MG63 (cell line): Measurements from ENCODE around the gene AKAP8L. TPM values are rescaled to one million over a fixed set of nuclear protein-coding genes. Genes with fewer than 3 reads are reported as not detected.

ENCODE experiments used
- total RNA-seq: library from RNA; depleted of rRNA; stranded (reverse); fragments of >200 nt; shearing (Covaris generic); gene quantifications from 2 replicates; pipeline ENCODE4 v1.2.3, GENCODE V29; 2014; ENCODE audit warnings: low replicate concordance; rRNA removed

The AKAP8L gene
- total RNA-seq, 1 experiment from 2014 or later: 108 TPM

Other genes with a start within 250 kb of the AKAP8L start
- gene NOTCH3, start 218.0 kb downstream of the AKAP8L start, total RNA-seq: 0.44 and 0.56 TPM in 2 replicates
- gene EPHX3, start 186.5 kb downstream of the AKAP8L start, total RNA-seq: not detected in 2 replicates
- 9.3 and 16.0 TPM in 2 replicates for gene BRD4, start 86.4 kb downstream of the AKAP8L start, total RNA-seq
- 29.6 and 30.2 TPM in 2 replicates for gene AKAP8, start 39.2 kb downstream of the AKAP8L start, total RNA-seq
- gene WIZ, start 31.0 kb upstream of the AKAP8L start, total RNA-seq: 18.0 and 24.3 TPM in 2 replicates
- gene RASAL3, start 45.6 kb upstream of the AKAP8L start, total RNA-seq: 0.25 TPM in 1 of 2 replicates, not detected in the other
- not detected in 2 replicates for gene PGLYRP2, start 60.5 kb upstream of the AKAP8L start, total RNA-seq
- 0.23 TPM in 1 of 2 replicates, not detected in the other for gene CYP4F22, start 89.5 kb upstream of the AKAP8L start, total RNA-seq
- not detected in 2 replicates for gene CYP4F8, start 196.2 kb upstream of the AKAP8L start, total RNA-seq
- gene CYP4F3, start 221.9 kb upstream of the AKAP8L start, total RNA-seq: not detected in 2 replicates